MG63 (cell line): ENCODE measurements around the gene DYNLT3. TPM values are rescaled to one million over a fixed set of nuclear protein-coding genes. Genes with fewer than 3 reads are reported as not detected.
A peak's percentile ranks its signal among the peaks of the same experiment; 100 is the strongest.

Experiments used
- DNase-seq: peaks from one replicate; pipeline ENCODE4 v3.0.0-alpha.2; 2020
- H3K27me3 ChIP-seq: fragments of 250-450 bp; sonication (Bioruptor Pico); 2 replicates; pipeline ENCODE4 v1.5.1; 2020; ENCODE audit warnings: mild to moderate bottlenecking, moderate library complexity
- H3K36me3 ChIP-seq: fragments of 250-450 bp; sonication (Bioruptor Pico); 2 replicates; pipeline ENCODE4 v1.5.1; 2020; ENCODE audit warnings: mild to moderate bottlenecking, moderate library complexity
- H3K4me3 ChIP-seq: fragments of 250-450 bp; sonication (Bioruptor Pico); 2 replicates; pipeline ENCODE4 v1.5.1; 2020; ENCODE audit warnings: mild to moderate bottlenecking, moderate library complexity
- H3K9me3 ChIP-seq: fragments of 250-450 bp; sonication (Bioruptor Pico); 2 replicates; pipeline ENCODE4 v1.5.1; 2020; ENCODE audit warnings: mild to moderate bottlenecking, moderate library complexity
- total RNA-seq: library from RNA; depleted of rRNA; stranded (reverse); fragments of >200 nt; shearing (Covaris generic); gene quantifications from 2 replicates; pipeline ENCODE4 v1.2.3, GENCODE V29; 2014; ENCODE audit warnings: low replicate concordance

Gene DYNLT3
- total RNA-seq, 1 experiment from 2014 or later: 22.4 TPM

- H3K4me3 ChIP-seq: no peak overlapping the region
- H3K36me3 ChIP-seq: no peaks in the 10 kb centered on the region
- DNase-seq: no peak
- no peaks in the 10 kb centered on the region for H3K9me3 ChIP-seq
- no peaks in the 10 kb centered on the region for H3K27me3 ChIP-seq
Measured at GRCh38 chrX:37854748-37855147, 7.4 kb upstream of the DYNLT3 start.

- no peaks in the 10 kb centered on the region for H3K36me3 ChIP-seq
- H3K27me3 ChIP-seq: no peaks in the 10 kb centered on the region
- DNase-seq: no peak
- H3K9me3 ChIP-seq: no peaks in the 10 kb centered on the region
- no peak overlapping the region for H3K4me3 ChIP-seq
Measured at GRCh38 chrX:37854148-37854547, 6.8 kb upstream of the DYNLT3 start.

- peak overlapping the region; percentile 61 for H3K4me3 ChIP-seq
- no peaks in the 10 kb centered on the region for H3K27me3 ChIP-seq
- no peak for DNase-seq
- no peaks in the 10 kb centered on the region for H3K36me3 ChIP-seq
- H3K9me3 ChIP-seq: no peaks in the 10 kb centered on the region
Measured at GRCh38 chrX:37847733-37848197, 394 bp upstream of the DYNLT3 start.

GRCh38 chrX:37846558-37846933, 825 bp downstream of the DYNLT3 start:
- Histone ChIP-seq H3K27me3 (no peaks in the 10 kb centered on the region), H3K36me3 (no peaks in the 10 kb centered on the region), H3K9me3 (no peaks in the 10 kb centered on the region), H3K4me3 (peak overlapping the region; percentile 61)
- no peak for DNase-seq

GRCh38 chrX:37846141-37846540, 1.2 kb downstream of the DYNLT3 start:
- H3K4me3 ChIP-seq: no peak overlapping the region
- no peak for DNase-seq

GRCh38 chrX:37844622-37845021, 2.7 kb downstream of the DYNLT3 start:
- Histone ChIP-seq H3K9me3 (no peaks in the 10 kb centered on the region), H3K4me3 (no peak overlapping the region), H3K27me3 (no peaks in the 10 kb centered on the region), H3K36me3 (no peaks in the 10 kb centered on the region)
- no peak for DNase-seq

More at GRCh38 chrX:37846141-37846540, 1.2 kb downstream of the DYNLT3 start:
- no peaks in the 10 kb centered on the region for H3K9me3 ChIP-seq
- no peaks in the 10 kb centered on the region for H3K36me3 ChIP-seq
- H3K27me3 ChIP-seq: no peaks in the 10 kb centered on the region

GRCh38 chrX:37840931-37841330, 6.4 kb downstream of the DYNLT3 start:
- DNase-seq: no peak
- no peaks in the 10 kb centered on the region for H3K36me3 ChIP-seq

GRCh38 chrX:37834937-37835336, 12.4 kb downstream of the DYNLT3 start:
- no peaks in the 10 kb centered on the region for H3K27me3 ChIP-seq
- no peak for DNase-seq
- no peak overlapping the region for H3K4me3 ChIP-seq
- H3K9me3 ChIP-seq: no peaks in the 10 kb centered on the region
- H3K36me3 ChIP-seq: no peaks in the 10 kb centered on the region

More at GRCh38 chrX:37840931-37841330, 6.4 kb downstream of the DYNLT3 start:
- H3K27me3 ChIP-seq: no peaks in the 10 kb centered on the region
- H3K9me3 ChIP-seq: no peaks in the 10 kb centered on the region
- no peak overlapping the region for H3K4me3 ChIP-seq

GRCh38 chrX:37830371-37830770, 17.0 kb downstream of the DYNLT3 start:
- Histone ChIP-seq H3K9me3 (no peaks in the 10 kb centered on the region), H3K36me3 (no peaks in the 10 kb centered on the region), H3K4me3 (no peak overlapping the region), H3K27me3 (no peaks in the 10 kb centered on the region)
- DNase-seq: no peak

- Histone ChIP-seq H3K4me3 (no peak overlapping the region), H3K27me3 (no peaks in the 10 kb centered on the region), H3K9me3 (no peaks in the 10 kb centered on the region), H3K36me3 (no peaks in the 10 kb centered on the region)
- no peak for DNase-seq
Measured at GRCh38 chrX:37829721-37830120, 17.6 kb downstream of the DYNLT3 start.

- Histone ChIP-seq H3K9me3 (no peaks in the 10 kb centered on the region), H3K27me3 (no peaks in the 10 kb centered on the region), H3K4me3 (no peak overlapping the region), H3K36me3 (no peaks in the 10 kb centered on the region)
- DNase-seq: no peak
Measured at GRCh38 chrX:37825215-37825842, 22.0 kb downstream of the DYNLT3 start.

GRCh38 chrX:37824491-37825214, 22.7 kb downstream of the DYNLT3 start:
- DNase-seq: no peak
- Histone ChIP-seq H3K27me3 (no peaks in the 10 kb centered on the region), H3K4me3 (no peak overlapping the region), H3K9me3 (no peaks in the 10 kb centered on the region), H3K36me3 (no peaks in the 10 kb centered on the region)

GRCh38 chrX:37820646-37821045, 26.7 kb downstream of the DYNLT3 start:
- no peaks in the 10 kb centered on the region for H3K9me3 ChIP-seq
- DNase-seq: no peak
- H3K36me3 ChIP-seq: no peaks in the 10 kb centered on the region

GRCh38 chrX:37818031-37818430, 29.3 kb downstream of the DYNLT3 start:
- Histone ChIP-seq H3K4me3 (no peak overlapping the region), H3K9me3 (no peaks in the 10 kb centered on the region), H3K27me3 (no peaks in the 10 kb centered on the region), H3K36me3 (no peaks in the 10 kb centered on the region)
- no peak for DNase-seq

More at GRCh38 chrX:37820646-37821045, 26.7 kb downstream of the DYNLT3 start:
- Histone ChIP-seq H3K27me3 (no peaks in the 10 kb centered on the region), H3K4me3 (no peak overlapping the region)

GRCh38 chrX:37817579-37817978, 29.8 kb downstream of the DYNLT3 start:
- no peak overlapping the region for H3K4me3 ChIP-seq
- DNase-seq: no peak
- H3K9me3 ChIP-seq: no peaks in the 10 kb centered on the region
- H3K27me3 ChIP-seq: no peaks in the 10 kb centered on the region
- no peaks in the 10 kb centered on the region for H3K36me3 ChIP-seq

- Histone ChIP-seq H3K4me3 (no peak overlapping the region), H3K9me3 (no peaks in the 10 kb centered on the region), H3K36me3 (no peaks in the 10 kb centered on the region), H3K27me3 (no peaks in the 10 kb centered on the region)
- no peak for DNase-seq
Measured at GRCh38 chrX:37817176-37817575, 30.2 kb downstream of the DYNLT3 start.

GRCh38 chrX:37816766-37817165, 30.6 kb downstream of the DYNLT3 start:
- no peak overlapping the region for H3K4me3 ChIP-seq
- DNase-seq: no peak
- H3K36me3 ChIP-seq: no peaks in the 10 kb centered on the region
- H3K27me3 ChIP-seq: no peaks in the 10 kb centered on the region
- no peaks in the 10 kb centered on the region for H3K9me3 ChIP-seq

- no peak overlapping the region for H3K4me3 ChIP-seq
- no peak for DNase-seq
- no peaks in the 10 kb centered on the region for H3K36me3 ChIP-seq
- no peaks in the 10 kb centered on the region for H3K27me3 ChIP-seq
- no peaks in the 10 kb centered on the region for H3K9me3 ChIP-seq
Measured at GRCh38 chrX:37815366-37815765, 32.0 kb downstream of the DYNLT3 start.
